K562 (cell line): ENCODE measurements around the gene ARPC1A. TPM values are rescaled to one million over a fixed set of nuclear protein-coding genes. Genes with fewer than 3 reads are reported as not detected.

Experiments used
- BRF1 ChIP-seq: IDR thresholded peaks from 3 replicates; pipeline ENCODE4 v1.6.1; 2011; ENCODE audit warnings: borderline replicate concordance, mild to moderate bottlenecking; ENCODE audit not compliant: insufficient read length; ENCODE audit errors: extremely low read depth
- CHD2 ChIP-seq: IDR thresholded peaks from 2 replicates; pipeline ENCODE4 v1.6.1; 2011; ENCODE audit warnings: low read depth, low read length
- COPS2 ChIP-seq: fragments of 450-650 bp; conservative IDR thresholded peaks from 2 replicates; pipeline ENCODE4 v1.6.1; 2016; ENCODE audit warnings: mild to moderate bottlenecking, moderate library complexity
- NR2C2 ChIP-seq, 2 experiments: fragments of 200-800 bp in 1 of 2; sonication (Bioruptor generic) in 1 of 2; sonication (generic) in 1 of 2; formaldehyde crosslinking in 1 of 2; IDR thresholded peaks; 2 replicates each; pipeline versions ENCODE4 v1.6.1 to v1.8.0; 2016 to 2022; ENCODE audit warnings: mild to moderate bottlenecking in 1 of 2, missing compliant biosample characterization in 1 of 2, missing genetic modification characterization in 1 of 2, missing genetic modification reagents in 1 of 2
- NR4A1 ChIP-seq, 2 experiments: fragments of 250-450 bp in 1 of 2; fragments of 450-650 bp in 1 of 2; sonication (Bioruptor Pico) in 1 of 2; IDR thresholded peaks; 2 replicates each; pipeline versions ENCODE4 v1.4.0 to v1.6.1; 2016 to 2020; ENCODE audit warnings: mild to moderate bottlenecking in 2 of 2, missing compliant biosample characterization in 1 of 2, missing genetic modification characterization in 1 of 2, moderate library complexity in 1 of 2
- RBFOX2 ChIP-seq: fragments of 200-400 bp; formaldehyde crosslinking; IDR thresholded peaks from 2 replicates; pipeline ENCODE4 v1.6.1; 2017; ENCODE audit warnings: low read depth, mild to moderate bottlenecking, low read length, moderate library complexity
- RBM25 ChIP-seq: fragments of 200-400 bp; formaldehyde crosslinking; IDR thresholded peaks from 2 replicates; pipeline ENCODE4 v1.6.1; 2018; ENCODE audit warnings: low read length, low read depth, moderate library complexity; ENCODE audit not compliant: severe bottlenecking
- RBM34 ChIP-seq: fragments of 200-400 bp; formaldehyde crosslinking; IDR thresholded peaks from 2 replicates; pipeline ENCODE4 v1.6.1; 2018; ENCODE audit warnings: low read length, borderline replicate concordance; ENCODE audit not compliant: insufficient read depth
- ZBTB7A ChIP-seq: IDR thresholded peaks from 2 replicates; pipeline ENCODE4 v1.6.1; 2011; ENCODE audit warnings: low read depth, mild to moderate bottlenecking, low read length, moderate library complexity, borderline replicate concordance; ENCODE audit not compliant: control insufficient read depth
- polyA plus RNA-seq, 8 experiments: library from polyadenylated mRNA; depleted of rRNA in 4 of 8; stranded (reverse) in 5 of 8; unstranded in 3 of 8; fragments of >200 nt; fragmentation: Nextera tagmentation in 2 of 8; fragmentation: Illumina TruSeq in 1 of 8; extraction: Ambion mirVana in 2 of 8; extraction: Trizol in 1 of 8; gene quantifications; 2 replicates each; pipeline versions ENCODE4 v1.2.1 to v1.2.3, GENCODE V29; 2011 to 2014; ENCODE audit warnings: inconsistent platforms in 1 of 8, missing spikeins in 1 of 8
- total RNA-seq, 7 experiments: library from RNA; depleted of rRNA in 6 of 7; stranded (reverse); fragments of >200 nt in 6 of 7; fragmentation: Illumina TruSeq in 2 of 7; extraction: Trizol in 2 of 7; gene quantifications; 2 replicates each; pipeline versions ENCODE4 v1.2.1 to v1.2.3, GENCODE V29; 2011 to 2021; ENCODE audit warnings: low replicate concordance in 1 of 7
- TF ChIP-seq, protein P1 (sequence below): fragments of 450-650 bp; IDR thresholded peaks from 2 replicates; pipeline ENCODE4 v1.6.1; 2016; ENCODE audit warnings: borderline replicate concordance
- TF ChIP-seq, protein P2 (sequence below): sonication (generic); formaldehyde crosslinking; IDR thresholded peaks from 2 replicates; pipeline ENCODE4 v1.8.1; 2023; ENCODE audit warnings: mild to moderate bottlenecking, missing genetic modification reagents
- TF ChIP-seq, protein P3 (sequence below): IDR thresholded peaks from 3 replicates; pipeline ENCODE4 v1.6.1; 2011; ENCODE audit warnings: borderline replicate concordance, mild to moderate bottlenecking; ENCODE audit not compliant: insufficient read length, insufficient read depth
- TF ChIP-seq, protein P4 (sequence below): fragments of 250-450 bp; sonication (Bioruptor Pico); IDR thresholded peaks from 2 replicates; pipeline ENCODE4 v1.9.0; 2021; ENCODE audit warnings: mild to moderate bottlenecking, inconsistent platforms
- TF ChIP-seq, protein P5 (sequence below), 3 experiments: fragments of 200-800 bp in 1 of 3; sonication (Bioruptor generic) in 1 of 3; sonication (generic) in 1 of 3; formaldehyde crosslinking in 1 of 3; IDR thresholded peaks; 2 replicates each; pipeline versions ENCODE4 v1.6.1 to v1.8.0; 2016 to 2022; ENCODE audit warnings: mild to moderate bottlenecking in 2 of 3, missing compliant biosample characterization in 2 of 3, missing genetic modification characterization in 2 of 3, missing genetic modification reagents in 1 of 3

The ARPC1A gene
- total and polyA plus RNA-seq, 9 of the 15 experiments (the other 6 are each of a cell fraction or from before 2014, with no cell fraction given): 39.5 to 151 (median 86.1) TPM

DNA sequence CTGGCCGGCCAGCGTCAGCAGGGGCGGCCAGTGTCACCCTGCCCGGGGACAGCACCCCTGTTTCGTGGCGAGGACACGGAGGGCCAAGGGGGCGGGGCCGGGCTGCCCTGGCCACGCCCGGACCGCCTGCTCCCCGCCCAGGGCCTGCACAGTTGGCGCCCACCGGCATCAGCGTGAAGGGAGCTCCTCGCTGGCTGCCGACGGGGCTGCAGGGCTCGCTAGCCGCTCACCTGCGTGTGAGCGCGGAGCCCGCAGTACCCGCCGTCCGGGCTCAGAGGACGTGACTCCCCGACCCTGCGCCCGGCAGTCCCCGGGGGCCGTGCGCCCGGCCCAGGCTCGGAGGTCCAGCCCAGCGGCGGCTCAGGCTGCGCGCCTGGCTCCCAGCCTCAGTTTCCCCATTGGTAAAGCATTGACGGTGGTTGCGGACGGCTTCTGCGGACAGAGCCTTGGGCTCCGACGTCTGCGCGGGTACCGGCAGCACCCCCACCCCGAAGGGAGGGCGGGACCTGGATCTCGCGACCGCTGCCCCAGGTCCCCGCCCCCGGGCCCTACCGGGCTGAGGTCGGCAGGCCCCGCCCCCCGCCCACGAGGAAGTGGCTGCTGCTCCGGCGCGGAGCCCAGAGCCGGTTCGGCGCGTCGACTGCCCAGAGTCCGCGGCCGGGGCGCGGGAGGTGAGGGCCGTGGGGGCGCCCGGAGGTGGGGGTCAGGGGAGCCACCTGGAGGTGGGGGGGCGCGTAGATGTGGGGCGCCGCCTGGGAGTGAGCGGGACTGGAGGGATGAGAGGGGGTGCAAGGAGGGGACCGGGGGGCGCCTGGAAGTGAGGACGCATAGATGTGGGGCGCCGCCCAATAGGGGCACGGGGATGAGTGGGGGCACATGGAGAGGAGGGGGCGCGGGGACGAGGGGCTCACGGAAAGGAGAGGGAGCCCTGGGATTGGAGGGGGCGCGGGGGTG is 48.7 kb downstream of the ARPC1A start, which contains the start of gene ARPC1B (continued):
- TF ChIP-seq, protein P1, sequence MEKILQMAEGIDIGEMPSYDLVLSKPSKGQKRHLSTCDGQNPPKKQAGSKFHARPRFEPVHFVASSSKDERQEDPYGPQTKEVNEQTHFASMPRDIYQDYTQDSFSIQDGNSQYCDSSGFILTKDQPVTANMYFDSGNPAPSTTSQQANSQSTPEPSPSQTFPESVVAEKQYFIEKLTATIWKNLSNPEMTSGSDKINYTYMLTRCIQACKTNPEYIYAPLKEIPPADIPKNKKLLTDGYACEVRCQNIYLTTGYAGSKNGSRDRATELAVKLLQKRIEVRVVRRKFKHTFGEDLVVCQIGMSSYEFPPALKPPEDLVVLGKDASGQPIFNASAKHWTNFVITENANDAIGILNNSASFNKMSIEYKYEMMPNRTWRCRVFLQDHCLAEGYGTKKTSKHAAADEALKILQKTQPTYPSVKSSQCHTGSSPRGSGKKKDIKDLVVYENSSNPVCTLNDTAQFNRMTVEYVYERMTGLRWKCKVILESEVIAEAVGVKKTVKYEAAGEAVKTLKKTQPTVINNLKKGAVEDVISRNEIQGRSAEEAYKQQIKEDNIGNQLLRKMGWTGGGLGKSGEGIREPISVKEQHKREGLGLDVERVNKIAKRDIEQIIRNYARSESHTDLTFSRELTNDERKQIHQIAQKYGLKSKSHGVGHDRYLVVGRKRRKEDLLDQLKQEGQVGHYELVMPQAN: peak; percentile 16; the same call in 1 of the 2 replicates
- TF ChIP-seq BRF1 (no peak), RBM34 (peak; percentile 96), COPS2 (no peak), CHD2 (peak; percentile 82), RBM25 (peak; percentile 36), NR2C2 (CRISPR knock-in tag; IDR thresholded peaks at IDR 0.05) (0 out of 2 replicates have a peak, but pooled peaks have one; percentile 27), NR2C2 (tag; IDR thresholded peaks at IDR 0.05) (peak; percentile 75), RBFOX2 (peak; percentile 79), NR4A1 (CRISPR knock-in tag; IDR thresholded peaks at IDR 0.05) (no peak), NR4A1 (tag; IDR thresholded peaks at IDR 0.05) (no peak), ZBTB7A (peak; percentile 48)
- TF ChIP-seq, protein P2, sequence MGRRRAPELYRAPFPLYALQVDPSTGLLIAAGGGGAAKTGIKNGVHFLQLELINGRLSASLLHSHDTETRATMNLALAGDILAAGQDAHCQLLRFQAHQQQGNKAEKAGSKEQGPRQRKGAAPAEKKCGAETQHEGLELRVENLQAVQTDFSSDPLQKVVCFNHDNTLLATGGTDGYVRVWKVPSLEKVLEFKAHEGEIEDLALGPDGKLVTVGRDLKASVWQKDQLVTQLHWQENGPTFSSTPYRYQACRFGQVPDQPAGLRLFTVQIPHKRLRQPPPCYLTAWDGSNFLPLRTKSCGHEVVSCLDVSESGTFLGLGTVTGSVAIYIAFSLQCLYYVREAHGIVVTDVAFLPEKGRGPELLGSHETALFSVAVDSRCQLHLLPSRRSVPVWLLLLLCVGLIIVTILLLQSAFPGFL: 0 out of 2 replicates have a peak, but pooled peaks have one; percentile 48
- TF ChIP-seq, protein P3, sequence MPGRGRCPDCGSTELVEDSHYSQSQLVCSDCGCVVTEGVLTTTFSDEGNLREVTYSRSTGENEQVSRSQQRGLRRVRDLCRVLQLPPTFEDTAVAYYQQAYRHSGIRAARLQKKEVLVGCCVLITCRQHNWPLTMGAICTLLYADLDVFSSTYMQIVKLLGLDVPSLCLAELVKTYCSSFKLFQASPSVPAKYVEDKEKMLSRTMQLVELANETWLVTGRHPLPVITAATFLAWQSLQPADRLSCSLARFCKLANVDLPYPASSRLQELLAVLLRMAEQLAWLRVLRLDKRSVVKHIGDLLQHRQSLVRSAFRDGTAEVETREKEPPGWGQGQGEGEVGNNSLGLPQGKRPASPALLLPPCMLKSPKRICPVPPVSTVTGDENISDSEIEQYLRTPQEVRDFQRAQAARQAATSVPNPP: no peak
- TF ChIP-seq, protein P4, sequence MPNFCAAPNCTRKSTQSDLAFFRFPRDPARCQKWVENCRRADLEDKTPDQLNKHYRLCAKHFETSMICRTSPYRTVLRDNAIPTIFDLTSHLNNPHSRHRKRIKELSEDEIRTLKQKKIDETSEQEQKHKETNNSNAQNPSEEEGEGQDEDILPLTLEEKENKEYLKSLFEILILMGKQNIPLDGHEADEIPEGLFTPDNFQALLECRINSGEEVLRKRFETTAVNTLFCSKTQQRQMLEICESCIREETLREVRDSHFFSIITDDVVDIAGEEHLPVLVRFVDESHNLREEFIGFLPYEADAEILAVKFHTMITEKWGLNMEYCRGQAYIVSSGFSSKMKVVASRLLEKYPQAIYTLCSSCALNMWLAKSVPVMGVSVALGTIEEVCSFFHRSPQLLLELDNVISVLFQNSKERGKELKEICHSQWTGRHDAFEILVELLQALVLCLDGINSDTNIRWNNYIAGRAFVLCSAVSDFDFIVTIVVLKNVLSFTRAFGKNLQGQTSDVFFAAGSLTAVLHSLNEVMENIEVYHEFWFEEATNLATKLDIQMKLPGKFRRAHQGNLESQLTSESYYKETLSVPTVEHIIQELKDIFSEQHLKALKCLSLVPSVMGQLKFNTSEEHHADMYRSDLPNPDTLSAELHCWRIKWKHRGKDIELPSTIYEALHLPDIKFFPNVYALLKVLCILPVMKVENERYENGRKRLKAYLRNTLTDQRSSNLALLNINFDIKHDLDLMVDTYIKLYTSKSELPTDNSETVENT (CRISPR knock-in tag): 0 out of 2 replicates have a peak, but pooled peaks have one; percentile 49
- TF ChIP-seq, protein P5, sequence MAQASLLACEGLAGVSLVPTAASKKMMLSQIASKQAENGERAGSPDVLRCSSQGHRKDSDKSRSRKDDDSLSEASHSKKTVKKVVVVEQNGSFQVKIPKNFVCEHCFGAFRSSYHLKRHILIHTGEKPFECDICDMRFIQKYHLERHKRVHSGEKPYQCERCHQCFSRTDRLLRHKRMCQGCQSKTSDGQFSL (CRISPR knock-in tag; IDR thresholded peaks at IDR 0.05): peak; percentile 85
- TF ChIP-seq, protein P5 (tag; IDR thresholded peaks at IDR 0.05): peak in 1 of 2 experiments; percentile 63; a peak in 2 of 4 replicates
